Neutrophil (primary cell): ENCODE measurements around the gene GRID2.

Experiments used
- H3K27ac ChIP-seq: fragments of 200-600 bp; sonication (generic); 2 replicates; pipeline ENCODE4 v1.5.1; 2016; ENCODE audit warnings: mild to moderate bottlenecking, moderate library complexity
- H3K27me3 ChIP-seq: fragments of 200-600 bp; sonication (generic); 2 replicates; pipeline ENCODE4 v1.6.0; 2016; ENCODE audit warnings: mild to moderate bottlenecking
- H3K36me3 ChIP-seq: fragments of 200-600 bp; sonication (generic); 2 replicates; pipeline ENCODE4 v1.5.1; 2017
- H3K4me1 ChIP-seq, 2 experiments: fragments of 200-600 bp in 1 of 2; sonication (generic) in 1 of 2; 1 replicate in 1 of 2; 2 replicates in 1 of 2; pipeline versions ENCODE4 v1.5.1 to v1.6.1; 2013 to 2016; ENCODE audit warnings: low read depth in 1 of 2, low read length in 1 of 2, mild to moderate bottlenecking in 1 of 2, moderate library complexity in 1 of 2; ENCODE audit not compliant: control insufficient read depth in 1 of 2, insufficient read depth in 1 of 2
- H3K4me3 ChIP-seq, 2 experiments: fragments of 200-600 bp in 1 of 2; sonication (generic) in 1 of 2; 1 replicate in 1 of 2; 2 replicates in 1 of 2; pipeline ENCODE4 v1.5.1; 2013 to 2016; ENCODE audit warnings: low read depth in 1 of 2, low read length in 1 of 2, mild to moderate bottlenecking in 1 of 2, moderate library complexity in 1 of 2
- H3K9me3 ChIP-seq: fragments of 200-600 bp; sonication (generic); 2 replicates; pipeline ENCODE4 v1.5.1; 2016
- TF ChIP-seq, protein P1 (sequence below): fragments of 200-600 bp; sonication (generic); IDR thresholded peaks from 2 replicates; pipeline ENCODE4 v1.5.1; 2016; ENCODE audit warnings: antibody characterized with exemption

Gene GRID2

DNA sequence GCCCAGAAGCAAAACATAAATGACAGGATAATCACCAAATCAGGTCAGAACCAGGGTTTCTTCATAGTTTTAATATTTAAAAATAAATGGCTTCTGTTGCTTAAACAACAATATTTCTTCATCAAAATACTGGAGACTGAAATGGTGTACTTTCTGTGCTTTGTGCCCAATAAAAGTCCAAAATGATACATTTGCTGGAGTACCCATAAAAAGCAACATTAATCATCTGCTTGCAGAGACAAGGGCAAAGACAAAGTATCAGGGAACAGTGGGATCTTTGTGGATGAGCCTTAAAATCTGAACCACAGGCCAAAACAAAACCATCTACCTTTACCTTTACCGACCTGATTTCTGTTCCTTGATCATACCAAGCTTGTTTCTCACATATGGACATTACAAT lies 840.9 kb downstream of the GRID2 start:
- H3K27ac ChIP-seq: no peak overlapping the region
- H3K4me1 ChIP-seq: no peaks in the 10 kb centered on the region
- no peaks in the 10 kb centered on the region for H3K36me3 ChIP-seq
- no peaks in the 10 kb centered on the region for H3K9me3 ChIP-seq
- H3K4me3 ChIP-seq: no peak overlapping the region
- H3K27me3 ChIP-seq: no peaks in the 10 kb centered on the region
- TF ChIP-seq, protein P1, sequence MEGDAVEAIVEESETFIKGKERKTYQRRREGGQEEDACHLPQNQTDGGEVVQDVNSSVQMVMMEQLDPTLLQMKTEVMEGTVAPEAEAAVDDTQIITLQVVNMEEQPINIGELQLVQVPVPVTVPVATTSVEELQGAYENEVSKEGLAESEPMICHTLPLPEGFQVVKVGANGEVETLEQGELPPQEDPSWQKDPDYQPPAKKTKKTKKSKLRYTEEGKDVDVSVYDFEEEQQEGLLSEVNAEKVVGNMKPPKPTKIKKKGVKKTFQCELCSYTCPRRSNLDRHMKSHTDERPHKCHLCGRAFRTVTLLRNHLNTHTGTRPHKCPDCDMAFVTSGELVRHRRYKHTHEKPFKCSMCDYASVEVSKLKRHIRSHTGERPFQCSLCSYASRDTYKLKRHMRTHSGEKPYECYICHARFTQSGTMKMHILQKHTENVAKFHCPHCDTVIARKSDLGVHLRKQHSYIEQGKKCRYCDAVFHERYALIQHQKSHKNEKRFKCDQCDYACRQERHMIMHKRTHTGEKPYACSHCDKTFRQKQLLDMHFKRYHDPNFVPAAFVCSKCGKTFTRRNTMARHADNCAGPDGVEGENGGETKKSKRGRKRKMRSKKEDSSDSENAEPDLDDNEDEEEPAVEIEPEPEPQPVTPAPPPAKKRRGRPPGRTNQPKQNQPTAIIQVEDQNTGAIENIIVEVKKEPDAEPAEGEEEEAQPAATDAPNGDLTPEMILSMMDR: no peak

DNA sequence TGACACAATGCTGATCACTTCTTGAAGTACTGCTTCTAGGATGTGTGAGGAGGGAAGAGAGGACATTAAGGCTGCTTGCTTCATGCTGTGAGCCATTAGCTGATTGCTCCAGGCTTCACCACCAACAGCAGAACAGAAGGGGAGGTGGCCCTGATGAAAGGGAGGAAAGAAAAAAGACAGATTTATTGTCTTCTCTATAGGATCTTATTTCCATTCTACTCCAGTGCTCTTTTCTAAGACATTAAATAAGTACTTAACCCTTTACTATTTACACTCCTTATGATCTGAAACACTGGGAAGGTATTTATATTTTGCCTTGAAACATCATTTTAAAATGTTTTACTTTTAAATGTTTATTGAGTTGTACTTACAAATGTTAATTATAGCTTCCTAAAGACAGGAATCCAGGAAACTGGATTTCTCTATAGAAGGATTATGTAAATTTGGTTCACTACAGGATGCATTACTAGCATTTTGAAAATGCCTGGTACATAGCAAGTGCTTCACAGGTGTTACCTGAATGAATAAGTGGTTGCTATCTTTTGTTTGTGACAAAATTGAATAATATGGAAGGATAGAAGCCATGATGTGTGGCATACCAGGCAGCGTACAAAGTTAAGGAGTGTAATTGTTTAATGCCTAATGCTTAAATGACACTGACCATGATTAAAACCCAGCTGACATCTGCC lies 843.9 kb downstream of the GRID2 start:
- TF ChIP-seq, protein P1: no peak
- no peaks in the 10 kb centered on the region for H3K4me1 ChIP-seq
- H3K36me3 ChIP-seq: no peaks in the 10 kb centered on the region
- no peaks in the 10 kb centered on the region for H3K9me3 ChIP-seq
- no peak overlapping the region for H3K27ac ChIP-seq
- H3K27me3 ChIP-seq: no peaks in the 10 kb centered on the region
- H3K4me3 ChIP-seq: no peak overlapping the region

DNA sequence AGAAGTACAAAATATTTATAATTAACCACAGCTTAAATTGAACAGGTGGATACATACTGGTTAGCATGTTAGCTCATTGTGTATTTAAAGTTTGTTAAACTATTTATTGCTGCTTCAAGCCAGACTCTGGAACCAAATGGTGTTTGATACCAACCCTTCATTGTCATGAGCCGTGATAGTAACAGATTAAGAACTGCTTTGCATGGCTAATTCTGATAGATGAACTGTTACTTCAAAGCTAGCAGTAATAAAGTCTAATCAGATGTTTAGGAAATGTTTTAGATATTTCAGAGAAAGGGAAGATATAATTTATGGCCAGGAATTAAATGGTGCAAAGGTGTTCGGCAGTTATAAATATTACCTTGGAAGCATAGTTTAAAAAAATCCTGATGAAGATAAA lies 848.7 kb downstream of the GRID2 start:
- H3K9me3 ChIP-seq: no peaks in the 10 kb centered on the region
- H3K4me1 ChIP-seq: no peaks in the 10 kb centered on the region
- H3K4me3 ChIP-seq: no peak overlapping the region
- no peaks in the 10 kb centered on the region for H3K27me3 ChIP-seq
- H3K27ac ChIP-seq: no peak overlapping the region
- no peaks in the 10 kb centered on the region for H3K36me3 ChIP-seq
- TF ChIP-seq, protein P1: no peak

DNA sequence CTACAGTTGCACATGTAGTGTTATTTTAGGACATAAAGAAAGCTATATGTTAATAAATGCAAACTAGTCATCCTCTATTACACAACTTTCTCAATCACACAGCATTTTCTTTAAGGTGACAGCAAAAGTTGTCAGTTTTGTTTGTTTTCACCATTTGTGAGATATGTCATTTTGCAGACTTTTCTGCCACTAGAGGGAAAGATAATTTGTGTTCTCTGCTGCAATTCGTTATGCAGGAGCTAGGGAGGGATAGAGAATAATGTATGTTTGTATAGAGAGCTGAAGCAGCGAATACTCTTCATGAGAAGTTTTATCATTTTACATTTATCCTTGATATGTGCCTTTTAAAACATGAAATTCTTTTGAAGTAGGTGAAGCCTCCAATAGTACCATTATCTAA lies 854.2 kb downstream of the GRID2 start:
- H3K4me1 ChIP-seq: no peaks in the 10 kb centered on the region
- H3K36me3 ChIP-seq: no peaks in the 10 kb centered on the region
- no peak overlapping the region for H3K27ac ChIP-seq
- TF ChIP-seq, protein P1: no peak
- H3K9me3 ChIP-seq: no peaks in the 10 kb centered on the region
- H3K27me3 ChIP-seq: no peaks in the 10 kb centered on the region
- no peak overlapping the region for H3K4me3 ChIP-seq

DNA sequence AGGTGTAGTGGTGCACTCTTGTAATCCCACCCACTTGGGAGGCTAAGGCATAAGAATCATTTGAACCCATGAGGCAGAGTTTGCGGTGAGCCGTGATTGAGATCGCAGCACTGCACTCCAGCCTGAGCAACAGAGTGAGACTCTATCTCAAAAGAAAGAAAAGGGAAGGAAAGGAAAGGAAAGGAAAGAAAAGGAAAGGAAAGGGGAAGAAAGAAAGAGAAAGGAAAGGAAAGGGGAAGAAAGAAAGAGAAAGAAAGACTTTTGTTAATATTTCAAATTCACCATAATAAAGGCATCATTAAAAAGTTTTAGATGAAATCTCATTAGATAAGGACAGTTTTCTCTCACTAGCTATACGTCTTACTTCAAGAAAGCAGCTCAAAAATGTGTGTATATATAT lies 864.3 kb downstream of the GRID2 start:
- H3K4me1 ChIP-seq: no peaks in the 10 kb centered on the region

More for the DNA sequence above, 864.3 kb downstream of the GRID2 start:
- Histone ChIP-seq H3K36me3 (no peaks in the 10 kb centered on the region), H3K27ac (no peak overlapping the region), H3K27me3 (no peaks in the 10 kb centered on the region), H3K9me3 (no peaks in the 10 kb centered on the region), H3K4me3 (no peak overlapping the region)
- TF ChIP-seq, protein P1: no peak
